HepG2 (cell line): ENCODE results near the gene MTCL1. TPM values are rescaled to one million over a fixed set of nuclear protein-coding genes. Genes with fewer than 3 reads are reported as not detected.
A peak's percentile ranks its signal among the peaks of the same experiment; 100 is the strongest.

Experiments used
- ATAC-seq: fragments of 200-7000 bp; cut with Tn5 transposase; 3 replicates; pipeline ENCODE4 v1.9.1; 2020; ENCODE audit warnings: mild to moderate bottlenecking, moderate library complexity
- BruUV-seq: library from RNA; stranded (reverse); fragments of 400-500 nt; replicated peaks from 2 replicates; lab custom pipeline; 2021; lab: Mats Ljungman, UMichigan
- CTCF ChIA-PET: fragments of 300-600 bp; formaldehyde crosslinking; extraction: SDS; loops from one replicate; lab custom pipeline; 2021; ENCODE audit warnings: low total read pairs, inconsistent platforms, low intra/inter-chr PET ratio; lab: Yijun Ruan, JAX
- POLR2A ChIA-PET: fragments of 350-600 bp; sonication (Branson Sonifier 250); formaldehyde crosslinking; loops from one replicate; lab custom pipeline; 2020; ENCODE audit warnings: antibody characterized with exemption, inconsistent platforms; lab: Yijun Ruan, JAX
- DNase-seq: peaks from one replicate; pipeline ENCODE4 v3.0.0-alpha.2; 2015; ENCODE audit warnings: low spot score
- FAIRE-seq: peaks from 3 replicates; lab custom pipeline; 2011; peaks lifted over from hg19 to GRCh38; lab: Jason Lieb, UNC
- H2AFZ ChIP-seq: one replicate; pipeline ENCODE4 v1.6.1; 2011; ENCODE audit warnings: low read length, inconsistent platforms
- H3K27ac ChIP-seq: fragments of 300-600 bp; 3 replicates; pipeline ENCODE4 v1.8.0; 2011; ENCODE audit warnings: mixed run types, mild to moderate bottlenecking, mixed read lengths, low read length, inconsistent platforms; ENCODE audit not compliant: insufficient read depth; ENCODE audit errors: extremely low read length
- H3K27me3 ChIP-seq, 2 experiments: fragments of 200-600 bp in 1 of 2; 2 replicates in 1 of 2; 3 replicates in 1 of 2; pipeline versions ENCODE4 v1.6.0 to v1.8.0; 2011; ENCODE audit warnings: low read length in 2 of 2, mild to moderate bottlenecking in 2 of 2, moderate library complexity in 2 of 2, inconsistent platforms in 1 of 2; ENCODE audit not compliant: insufficient read depth in 2 of 2, control insufficient read depth in 1 of 2
- H3K36me3 ChIP-seq, 2 experiments: fragments of 200-600 bp in 1 of 2; replicated peaks in 1 of 2; 2 replicates in 1 of 2; 3 replicates in 1 of 2; pipeline versions ENCODE4 v1.5.1 to v1.8.0; 2011; ENCODE audit warnings: low read length in 2 of 2, inconsistent platforms in 1 of 2; ENCODE audit not compliant: insufficient read depth in 2 of 2, control insufficient read depth in 1 of 2
- H3K4me1 ChIP-seq: 2 replicates; pipeline ENCODE4 v1.5.1; 2012; ENCODE audit warnings: low read length, inconsistent platforms; ENCODE audit not compliant: insufficient read depth
- H3K4me2 ChIP-seq: 2 replicates; pipeline ENCODE4 v1.6.0; 2011; ENCODE audit warnings: low read depth, low read length, inconsistent platforms
- H3K4me3 ChIP-seq, 3 experiments: fragments of 200-600 bp in 1 of 3; sonication (generic), shearing (Covaris generic) in 1 of 3; replicated peaks in 1 of 3; 2 replicates each; pipeline ENCODE4 v1.5.1; 2011 to 2016; ENCODE audit warnings: low read length in 3 of 3, inconsistent platforms in 2 of 3, low read depth in 2 of 3, mild to moderate bottlenecking in 2 of 3, control low read depth in 1 of 3, mixed read lengths in 1 of 3; ENCODE audit not compliant: insufficient read depth in 1 of 3
- H3K79me2 ChIP-seq: one replicate; pipeline ENCODE4 v1.6.1; 2011; ENCODE audit warnings: low read length, inconsistent platforms; ENCODE audit not compliant: insufficient read depth
- H3K9ac ChIP-seq: 2 replicates; pipeline ENCODE4 v1.6.0; 2011; ENCODE audit warnings: mild to moderate bottlenecking, low read depth, low read length, inconsistent platforms; ENCODE audit not compliant: insufficient read depth
- H3K9me3 ChIP-seq: 2 replicates; pipeline ENCODE4 v1.5.1; 2012; ENCODE audit warnings: mild to moderate bottlenecking, low read length
- H4K20me1 ChIP-seq: 2 replicates; pipeline ENCODE4 v1.6.0; 2011; ENCODE audit warnings: inconsistent platforms, mild to moderate bottlenecking, low read length, moderate library complexity; ENCODE audit not compliant: insufficient read depth
- FOSL2 ChIP-seq: sonication (generic); formaldehyde crosslinking; IDR thresholded peaks from 2 replicates; pipeline ENCODE4 v1.4.0; 2020; ENCODE audit warnings: missing genetic modification reagents
- GPBP1L1 ChIP-seq: sonication (generic); formaldehyde crosslinking; IDR thresholded peaks from 2 replicates; pipeline ENCODE4 v1.5.0; 2020; ENCODE audit warnings: mild to moderate bottlenecking, missing genetic modification reagents
- HMG20A ChIP-seq: IDR thresholded peaks from 2 replicates; pipeline ENCODE4 v1.6.1; 2016; ENCODE audit warnings: borderline replicate concordance
- HOXA5 ChIP-seq: sonication (generic); formaldehyde crosslinking; IDR thresholded peaks from 2 replicates; pipeline ENCODE4 v1.4.0; 2020; ENCODE audit warnings: missing genetic modification reagents
- KLF12 ChIP-seq: sonication (generic); formaldehyde crosslinking; IDR thresholded peaks from 2 replicates; pipeline ENCODE4 v1.4.0; 2020; ENCODE audit warnings: missing genetic modification reagents, borderline replicate concordance
- PATZ1 ChIP-seq: sonication (generic); formaldehyde crosslinking; IDR thresholded peaks from 2 replicates; pipeline ENCODE4 v1.4.0; 2020; ENCODE audit warnings: missing genetic modification reagents
- PBX2 ChIP-seq: IDR thresholded peaks from 2 replicates; pipeline ENCODE4 v1.6.1; 2016; ENCODE audit warnings: control low read depth
- RAD51 ChIP-seq: fragments of 450-650 bp; IDR thresholded peaks from 2 replicates; pipeline ENCODE4 v1.6.1; 2016; ENCODE audit warnings: borderline replicate concordance
- SALL1 ChIP-seq: sonication (generic); formaldehyde crosslinking; IDR thresholded peaks from 2 replicates; pipeline ENCODE4 v1.8.0; 2022; ENCODE audit warnings: mild to moderate bottlenecking, missing genetic modification reagents
- USF2 ChIP-seq, 2 experiments: sonication (generic) in 1 of 2; formaldehyde crosslinking in 1 of 2; IDR thresholded peaks; 2 replicates each; pipeline versions ENCODE4 v1.5.1 to v1.6.1; 2011 to 2020; ENCODE audit warnings: borderline replicate concordance in 1 of 2, low read depth in 1 of 2, low read length in 1 of 2, mild to moderate bottlenecking in 1 of 2, missing genetic modification reagents in 1 of 2, moderate library complexity in 1 of 2
- XRCC5 ChIP-seq: fragments of 200-400 bp; formaldehyde crosslinking; optimal IDR thresholded peaks from 2 replicates; pipeline ENCODE3; 2017; ENCODE audit warnings: mild to moderate bottlenecking, low read length
- ZBTB7B ChIP-seq: sonication (generic); formaldehyde crosslinking; IDR thresholded peaks from 2 replicates; pipeline ENCODE4 v1.4.0; 2020; ENCODE audit warnings: missing genetic modification reagents
- ZFP36 ChIP-seq: fragments of 150-350 bp; IDR thresholded peaks from 2 replicates; pipeline ENCODE4 v1.6.1; 2018; ENCODE audit warnings: borderline replicate concordance, low read length, low read depth; ENCODE audit not compliant: partially characterized antibody
- ZNF251 ChIP-seq: sonication (generic); formaldehyde crosslinking; IDR thresholded peaks from 2 replicates; pipeline ENCODE4 v1.9.0; 2021; ENCODE audit warnings: mild to moderate bottlenecking, missing genetic modification reagents
- ZNF317 ChIP-seq: sonication (generic); formaldehyde crosslinking; IDR thresholded peaks from 2 replicates; pipeline ENCODE4 v1.5.0; 2020; ENCODE audit warnings: mild to moderate bottlenecking, missing genetic modification reagents
- ZNF839 ChIP-seq: sonication (generic); formaldehyde crosslinking; IDR thresholded peaks from 2 replicates; pipeline ENCODE4 v1.4.0; 2020; ENCODE audit warnings: missing genetic modification reagents, mild to moderate bottlenecking, borderline replicate concordance
- WGBS: methylation state at CpG from one replicate; pipeline ENCODE4 v1.1.6; 2017; ENCODE audit warnings: low lambda C conversion rate; 5-methylcytosine and 5-hydroxymethylcytosine counted together
- in situ Hi-C: cut with HindIII; loops from 2 replicates; pipeline ENCODE4 v1.10.0; 2017; ENCODE audit warnings: low pct_unique_long_range_greater_than_20kb; ENCODE audit not compliant: extremely low pct_ligation_motif_present
- intact Hi-C: fragments of 100-400 bp; cut with micrococcal nuclease; formaldehyde crosslinking; loops from one replicate; pipeline ENCODE4 v1.10.0; 2022; ENCODE audit not compliant: unreplicated experiment
- polyA plus RNA-seq, 8 experiments: library from polyadenylated mRNA; depleted of rRNA in 3 of 8; stranded (reverse) in 7 of 8; unstranded in 1 of 8; fragments of >200 nt; fragmentation: Illumina TruSeq in 4 of 8; extraction: Trizol in 4 of 8; gene quantifications; 2 replicates each; pipeline versions ENCODE4 v1.2.1 to v1.2.3, GENCODE V29; 2011 to 2016; ENCODE audit warnings: low read depth in 4 of 8, missing spikeins in 1 of 8, mixed read lengths in 1 of 8; ENCODE audit not compliant: insufficient read depth in 1 of 8
- total RNA-seq, 5 experiments: library from RNA; depleted of rRNA; stranded (reverse); fragments of >200 nt; fragmentation: Illumina TruSeq; extraction: Trizol; gene quantifications; 2 replicates each; pipeline ENCODE4 v1.2.3, GENCODE V29; 2016; ENCODE audit warnings: low read depth in 1 of 5

The MTCL1 gene
- total and polyA plus RNA-seq, 2 of the 13 experiments (the other 11 are each of a cell fraction or from before 2014, with no cell fraction given) = 3.1 to 3.2 TPM

GRCh38 chr18:8874872-8875271 lies 169.5 kb downstream of the MTCL1 start:
- H3K4me1 ChIP-seq = peaks cover 14% of the 10 kb centered on the region
- H3K4me2 ChIP-seq = peak overlapping the region; percentile 46
- H2AFZ ChIP-seq = no peak overlapping the region
- WGBS = 23% methylated on average over 7 of the region's 7 CpGs
- no peaks in the 10 kb centered on the region for H3K79me2 ChIP-seq
- DNase-seq = no peak
- no peak overlapping the region for H3K27ac ChIP-seq
- intact Hi-C loops = no loop called here
- peak overlapping the region in 1 of 3 experiments; percentile 12; a peak in 1 of 6 replicates for H3K4me3 ChIP-seq
- BruUV-seq = no TSS peak
- no peaks in the 10 kb centered on the region for H3K36me3 ChIP-seq
- ChIA-PET POLR2A (no interaction called here), CTCF (no interaction called here)
- H4K20me1 ChIP-seq = no peaks in the 10 kb centered on the region
- no peaks in the 10 kb centered on the region for H3K9me3 ChIP-seq
- in situ Hi-C loops = no loop called here
- FAIRE-seq = no peak
- TF ChIP-seq RAD51 (peak; percentile 82), USF2 (IDR thresholded peaks at IDR 0.05; ENCODE audit: low read depth, low read length) (peak; percentile 64; the same call in 1 of the 2 replicates), USF2 (CRISPR knock-in tag; IDR thresholded peaks at IDR 0.05; ENCODE audit: borderline replicate concordance) (no peak), PBX2 (CRISPR knock-in tag) (no peak), ZBTB7B (CRISPR knock-in tag) (no peak), HOXA5 (no peak), FOSL2 (CRISPR knock-in tag) (no peak), GPBP1L1 (CRISPR knock-in tag) (no peak), PATZ1 (CRISPR knock-in tag) (no peak), ZNF317 (no peak), ZFP36 (no peak), ZNF251 (no peak), HMG20A (no peak), ZNF839 (CRISPR knock-in tag) (no peak), KLF12 (no peak), XRCC5 (no peak), SALL1 (CRISPR knock-in tag) (0 out of 2 replicates have a peak, but pooled peaks have one; percentile 10)
- TF ChIP-seq, all 625 proteins: peak for 3
- H3K9ac ChIP-seq = no peak overlapping the region
- no peaks in the 10 kb centered on the region for H3K27me3 ChIP-seq
- ATAC-seq = no peak
